DOHH2 (cell line): ENCODE data around the gene PIN1.

ENCODE experiments used
- H3F3A ChIP-seq: fragments of 200-600 bp; sonication (generic), shearing (Covaris generic); 2 replicates; pipeline ENCODE4 v1.6.0; 2016; ENCODE audit warnings: antibody characterized with exemption, mild to moderate bottlenecking; ENCODE audit not compliant: control insufficient read depth, insufficient read depth
- H3K27ac ChIP-seq: fragments of 200-600 bp; sonication (generic); 2 replicates; pipeline ENCODE4 v1.5.1; 2014; ENCODE audit warnings: low read depth, mild to moderate bottlenecking, low read length, moderate library complexity
- H3K27me3 ChIP-seq: fragments of 200-600 bp; sonication (generic); 2 replicates; pipeline ENCODE4 v1.6.1; 2014; ENCODE audit warnings: mild to moderate bottlenecking, low read length, mixed read lengths; ENCODE audit not compliant: control insufficient read depth
- H3K36me3 ChIP-seq: fragments of 200-600 bp; sonication (generic); 2 replicates; pipeline ENCODE4 v1.6.1; 2014; ENCODE audit warnings: mild to moderate bottlenecking, low read length, moderate library complexity, mixed read lengths; ENCODE audit not compliant: control insufficient read depth
- H3K4me1 ChIP-seq: fragments of 200-600 bp; sonication (generic); 2 replicates; pipeline ENCODE4 v1.6.1; 2014; ENCODE audit warnings: mild to moderate bottlenecking, low read length, mixed read lengths; ENCODE audit not compliant: control insufficient read depth
- H3K4me2 ChIP-seq: fragments of 200-600 bp; sonication (generic); 2 replicates; pipeline ENCODE4 v1.6.0; 2014; ENCODE audit warnings: mild to moderate bottlenecking, low read length, moderate library complexity
- H3K4me3 ChIP-seq: fragments of 200-600 bp; sonication (generic); 2 replicates; pipeline ENCODE4 v1.5.1; 2014; ENCODE audit warnings: mild to moderate bottlenecking, low read length, mixed read lengths
- H3K79me2 ChIP-seq: fragments of 200-600 bp; sonication (generic); 2 replicates; pipeline ENCODE4 v1.6.1; 2014; ENCODE audit warnings: mild to moderate bottlenecking, low read length, mixed read lengths; ENCODE audit not compliant: control insufficient read depth
- H3K9me2 ChIP-seq: fragments of 200-600 bp; sonication (generic); replicated peaks from 2 replicates; pipeline ENCODE4 v1.6.1; 2014; ENCODE audit warnings: mild to moderate bottlenecking, low read length, mixed read lengths; ENCODE audit not compliant: control insufficient read depth
- H3K9me3 ChIP-seq: fragments of 200-600 bp; sonication (generic); 2 replicates; pipeline ENCODE4 v1.6.1; 2014; ENCODE audit warnings: antibody characterized with exemption, low read length, mixed read lengths; ENCODE audit not compliant: control insufficient read depth, insufficient read depth
- H4K20me1 ChIP-seq: fragments of 200-600 bp; sonication (generic); 2 replicates; pipeline ENCODE4 v1.6.0; 2014; ENCODE audit warnings: low read depth, mild to moderate bottlenecking, antibody characterized with exemption, low read length, moderate library complexity; ENCODE audit not compliant: control insufficient read depth, insufficient read depth
- EZH2phosphoT487 ChIP-seq: fragments of 200-600 bp; sonication (generic); IDR thresholded peaks from 2 replicates; pipeline ENCODE4 v1.6.1; 2017; ENCODE audit warnings: borderline replicate concordance, mild to moderate bottlenecking, antibody characterized with exemption, low read length, moderate library complexity, mixed read lengths
- TF ChIP-seq, protein P1 (sequence below): fragments of 200-600 bp; sonication (generic); IDR thresholded peaks from one replicate; pipeline ENCODE4 v1.5.1; 2014; ENCODE audit warnings: antibody characterized with exemption, mild to moderate bottlenecking, low read depth, low read length; ENCODE audit not compliant: poor library complexity, severe bottlenecking

The PIN1 gene

DNA sequence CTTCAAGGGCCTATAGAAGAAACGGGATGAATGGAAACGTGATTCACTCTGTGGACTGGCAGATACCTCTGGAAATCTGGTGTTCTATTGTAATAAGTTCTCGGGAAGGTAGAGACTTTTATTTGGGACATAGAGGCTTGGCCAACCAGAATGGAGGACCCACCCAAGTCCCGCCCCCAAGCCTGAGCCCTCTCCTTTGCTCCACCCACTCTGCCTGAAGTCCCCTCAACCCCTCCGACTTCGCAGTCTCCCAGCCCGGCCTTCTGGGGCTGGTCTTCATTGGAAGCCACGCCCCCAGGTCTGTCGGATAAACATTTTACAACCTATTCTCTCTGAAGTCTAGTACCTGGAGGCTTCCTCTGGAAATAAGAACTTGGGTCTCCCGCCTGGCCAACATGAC, 33.1 kb upstream of the PIN1 start:
- Histone ChIP-seq H3K36me3 (no peaks in the 10 kb centered on the region; the same call in 1 of the 2 replicates), H3K9me3 (no peaks in the 10 kb centered on the region), H3F3A (no peaks in the 10 kb centered on the region), H3K4me1 (no peaks in the 10 kb centered on the region), H3K4me3 (no peak overlapping the region), H3K9me2 (no peaks in the 10 kb centered on the region), H3K4me2 (no peak overlapping the region), H4K20me1 (no peaks in the 10 kb centered on the region), H3K27me3 (no peaks in the 10 kb centered on the region), H3K79me2 (no peaks in the 10 kb centered on the region), H3K27ac (no peak overlapping the region)
- no peak for TF ChIP-seq EZH2phosphoT487
- TF ChIP-seq, protein P1, sequence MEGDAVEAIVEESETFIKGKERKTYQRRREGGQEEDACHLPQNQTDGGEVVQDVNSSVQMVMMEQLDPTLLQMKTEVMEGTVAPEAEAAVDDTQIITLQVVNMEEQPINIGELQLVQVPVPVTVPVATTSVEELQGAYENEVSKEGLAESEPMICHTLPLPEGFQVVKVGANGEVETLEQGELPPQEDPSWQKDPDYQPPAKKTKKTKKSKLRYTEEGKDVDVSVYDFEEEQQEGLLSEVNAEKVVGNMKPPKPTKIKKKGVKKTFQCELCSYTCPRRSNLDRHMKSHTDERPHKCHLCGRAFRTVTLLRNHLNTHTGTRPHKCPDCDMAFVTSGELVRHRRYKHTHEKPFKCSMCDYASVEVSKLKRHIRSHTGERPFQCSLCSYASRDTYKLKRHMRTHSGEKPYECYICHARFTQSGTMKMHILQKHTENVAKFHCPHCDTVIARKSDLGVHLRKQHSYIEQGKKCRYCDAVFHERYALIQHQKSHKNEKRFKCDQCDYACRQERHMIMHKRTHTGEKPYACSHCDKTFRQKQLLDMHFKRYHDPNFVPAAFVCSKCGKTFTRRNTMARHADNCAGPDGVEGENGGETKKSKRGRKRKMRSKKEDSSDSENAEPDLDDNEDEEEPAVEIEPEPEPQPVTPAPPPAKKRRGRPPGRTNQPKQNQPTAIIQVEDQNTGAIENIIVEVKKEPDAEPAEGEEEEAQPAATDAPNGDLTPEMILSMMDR, result no peak

DNA sequence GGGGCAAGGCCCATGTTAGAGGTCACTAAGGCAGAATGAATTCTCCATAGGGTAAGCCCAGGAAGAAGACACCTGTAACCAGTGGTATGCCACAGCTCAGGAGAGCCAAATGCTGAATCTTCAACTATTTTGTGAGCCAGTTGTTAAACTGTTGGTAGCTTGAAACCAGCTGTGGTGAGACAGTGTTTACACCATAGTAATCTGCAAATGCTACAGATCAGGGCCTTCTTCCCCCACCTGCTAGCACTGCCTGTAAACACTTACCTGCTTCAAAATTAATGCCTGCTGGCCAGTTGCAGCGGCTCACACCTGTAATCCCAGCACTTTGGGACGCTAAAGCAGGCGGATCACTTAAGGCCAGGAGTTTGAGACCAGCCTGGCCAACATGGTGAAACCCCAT, 28.3 kb upstream of the PIN1 start:
- Histone ChIP-seq H3K4me1 (no peaks in the 10 kb centered on the region), H3F3A (no peaks in the 10 kb centered on the region), H4K20me1 (no peaks in the 10 kb centered on the region), H3K4me2 (no peak overlapping the region), H3K9me2 (no peaks in the 10 kb centered on the region), H3K36me3 (peaks cover 30% of the 10 kb centered on the region), H3K9me3 (no peaks in the 10 kb centered on the region), H3K4me3 (no peak overlapping the region), H3K27me3 (no peaks in the 10 kb centered on the region), H3K27ac (no peak overlapping the region), H3K79me2 (no peaks in the 10 kb centered on the region)
- TF ChIP-seq EZH2phosphoT487, result no peak
- TF ChIP-seq, protein P1, result no peak

DNA sequence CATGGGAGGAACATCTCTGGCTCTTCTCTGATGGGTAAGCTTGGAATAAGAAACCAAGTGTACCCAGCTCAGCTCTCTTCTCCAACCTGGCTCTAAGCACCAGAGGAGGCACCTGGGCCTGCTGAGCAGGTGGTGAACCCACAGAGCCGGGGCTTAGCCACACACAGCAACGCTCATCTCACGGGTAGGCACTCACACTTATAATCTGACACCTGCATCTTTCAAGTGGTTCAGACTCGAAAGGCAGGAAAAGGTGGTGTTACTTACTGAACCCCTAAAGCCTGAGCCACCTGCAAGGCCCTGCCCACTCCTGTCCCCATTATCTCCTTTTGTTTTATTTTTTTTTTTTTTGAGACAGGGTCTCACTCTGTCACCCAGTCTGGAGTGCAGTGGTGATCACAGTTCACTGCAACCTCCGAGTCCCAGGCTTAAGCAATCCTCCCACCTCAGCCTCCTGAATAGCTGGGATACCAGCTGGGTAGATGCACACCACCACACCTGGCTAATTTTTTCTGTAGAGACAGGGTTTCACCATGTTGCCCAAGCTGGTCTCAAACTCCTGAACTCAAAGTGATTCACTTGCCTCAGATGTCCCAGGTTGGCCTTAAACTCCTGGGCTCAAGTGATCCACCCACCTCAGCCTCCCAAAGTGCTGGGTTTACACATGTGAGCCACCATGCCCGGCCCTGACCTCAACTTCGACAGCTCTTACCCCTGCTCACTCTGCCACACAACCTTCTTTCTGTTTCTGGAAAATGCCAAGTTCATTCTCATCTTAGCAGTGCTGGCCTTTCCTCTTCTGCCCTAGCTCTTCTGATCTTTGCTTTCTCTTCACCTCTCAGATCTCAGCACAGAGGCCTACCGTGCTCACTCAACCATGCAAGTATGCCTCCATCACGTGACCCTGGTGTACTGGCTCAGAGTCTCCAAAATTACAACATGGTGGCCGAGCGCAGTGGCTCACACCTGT, 26.0 kb upstream of the PIN1 start:
- TF ChIP-seq, protein P1, result no peak
- TF ChIP-seq EZH2phosphoT487, result no peak

More for the DNA sequence above, 26.0 kb upstream of the PIN1 start:
- Histone ChIP-seq H3K9me2 (no peaks in the 10 kb centered on the region), H3K27me3 (no peaks in the 10 kb centered on the region), H3K4me3 (no peak overlapping the region), H3F3A (no peaks in the 10 kb centered on the region), H3K4me1 (no peaks in the 10 kb centered on the region), H3K36me3 (peaks cover 33% of the 10 kb centered on the region), H4K20me1 (no peaks in the 10 kb centered on the region), H3K4me2 (no peak overlapping the region), H3K9me3 (no peaks in the 10 kb centered on the region), H3K79me2 (peaks cover 5% of the 10 kb centered on the region; the same call in 1 of the 2 replicates), H3K27ac (no peak overlapping the region)
